ENCODE measurements around the gene ARL6.

The ARL6 gene

GRCh38 chr3:97721446-97721845 is 43.1 kb upstream of the ARL6 start:
- no peak overlapping the region for H3K9ac ChIP-seq (ENCODE audit: low read length)
- H3K9me3 ChIP-seq (ENCODE audit: insufficient read depth, low read length), result no peaks in the 10 kb centered on the region
- no peaks in the 10 kb centered on the region for H3K27me3 ChIP-seq (ENCODE audit: low read length)
- H3F3A ChIP-seq (ENCODE audit: insufficient read depth), result no peaks in the 10 kb centered on the region
- no peaks in the 10 kb centered on the region for H3K36me3 ChIP-seq (ENCODE audit: low read length)
- H3K4me3 ChIP-seq (ENCODE audit: insufficient read depth, low read length, poor library complexity, severe bottlenecking), result no peak overlapping the region
- no peaks in the 10 kb centered on the region for H3K79me2 ChIP-seq (ENCODE audit: insufficient read depth, low read length)
- H3K9me2 ChIP-seq (replicated peaks; ENCODE audit: insufficient read depth, low read length), result no peaks in the 10 kb centered on the region
- no peak overlapping the region for H3K4me2 ChIP-seq (ENCODE audit: low read depth, low read length, poor library complexity, severe bottlenecking)
- no peak overlapping the region for H2AFZ ChIP-seq (ENCODE audit: low read depth, low read length, severe bottlenecking)
- no peak for TF ChIP-seq EZH2phosphoT487 (conservative IDR thresholded peaks at IDR 0.05; ENCODE audit: low read length)
- TF ChIP-seq, protein P1, sequence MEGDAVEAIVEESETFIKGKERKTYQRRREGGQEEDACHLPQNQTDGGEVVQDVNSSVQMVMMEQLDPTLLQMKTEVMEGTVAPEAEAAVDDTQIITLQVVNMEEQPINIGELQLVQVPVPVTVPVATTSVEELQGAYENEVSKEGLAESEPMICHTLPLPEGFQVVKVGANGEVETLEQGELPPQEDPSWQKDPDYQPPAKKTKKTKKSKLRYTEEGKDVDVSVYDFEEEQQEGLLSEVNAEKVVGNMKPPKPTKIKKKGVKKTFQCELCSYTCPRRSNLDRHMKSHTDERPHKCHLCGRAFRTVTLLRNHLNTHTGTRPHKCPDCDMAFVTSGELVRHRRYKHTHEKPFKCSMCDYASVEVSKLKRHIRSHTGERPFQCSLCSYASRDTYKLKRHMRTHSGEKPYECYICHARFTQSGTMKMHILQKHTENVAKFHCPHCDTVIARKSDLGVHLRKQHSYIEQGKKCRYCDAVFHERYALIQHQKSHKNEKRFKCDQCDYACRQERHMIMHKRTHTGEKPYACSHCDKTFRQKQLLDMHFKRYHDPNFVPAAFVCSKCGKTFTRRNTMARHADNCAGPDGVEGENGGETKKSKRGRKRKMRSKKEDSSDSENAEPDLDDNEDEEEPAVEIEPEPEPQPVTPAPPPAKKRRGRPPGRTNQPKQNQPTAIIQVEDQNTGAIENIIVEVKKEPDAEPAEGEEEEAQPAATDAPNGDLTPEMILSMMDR (IDR thresholded peaks at IDR 0.05; ENCODE audit: insufficient read depth, low read length, poor library complexity, severe bottlenecking), result no peak
- H3K27ac ChIP-seq (ENCODE audit: low read depth, low read length), result no peak overlapping the region
- H4K20me1 ChIP-seq (ENCODE audit: low read depth, low read length), result no peaks in the 10 kb centered on the region

DNA sequence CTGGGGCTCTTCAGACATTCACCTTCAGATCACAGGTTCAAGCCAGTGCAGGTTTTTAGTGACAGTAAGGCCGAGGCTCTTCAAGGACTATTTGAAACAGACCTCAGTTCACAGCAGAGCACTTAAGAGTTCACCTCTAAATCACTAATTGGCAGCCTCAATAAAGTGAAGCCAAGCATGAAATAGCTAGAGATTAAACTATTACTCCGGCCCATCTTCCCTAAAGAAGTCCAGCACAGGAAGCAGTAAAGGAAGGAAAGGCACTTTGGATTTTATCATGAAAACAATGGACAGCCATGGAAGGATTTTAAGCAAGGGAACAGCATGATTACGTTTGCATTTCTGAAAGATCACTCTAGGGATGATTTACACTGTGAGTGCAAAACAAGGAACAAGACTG is 27.6 kb upstream of the ARL6 start:
- Histone ChIP-seq H3K27ac (ENCODE audit: low read depth, low read length) (no peak overlapping the region), H3K4me3 (ENCODE audit: insufficient read depth, low read length, poor library complexity, severe bottlenecking) (no peak overlapping the region), H3K9ac (ENCODE audit: low read length) (no peak overlapping the region), H3K9me2 (replicated peaks; ENCODE audit: insufficient read depth, low read length) (no peaks in the 10 kb centered on the region), H3K4me2 (ENCODE audit: low read depth, low read length, poor library complexity, severe bottlenecking) (no peak overlapping the region), H2AFZ (ENCODE audit: low read depth, low read length, severe bottlenecking) (no peak overlapping the region), H3F3A (ENCODE audit: insufficient read depth) (no peaks in the 10 kb centered on the region), H3K9me3 (ENCODE audit: insufficient read depth, low read length) (no peaks in the 10 kb centered on the region), H3K27me3 (ENCODE audit: low read length) (no peaks in the 10 kb centered on the region), H4K20me1 (ENCODE audit: low read depth, low read length) (no peaks in the 10 kb centered on the region), H3K36me3 (ENCODE audit: low read length) (no peaks in the 10 kb centered on the region), H3K79me2 (ENCODE audit: insufficient read depth, low read length) (no peaks in the 10 kb centered on the region)
- no peak for TF ChIP-seq EZH2phosphoT487 (conservative IDR thresholded peaks at IDR 0.05; ENCODE audit: low read length)
- TF ChIP-seq, protein P1 (IDR thresholded peaks at IDR 0.05; ENCODE audit: insufficient read depth, low read length, poor library complexity, severe bottlenecking), result no peak

DNA sequence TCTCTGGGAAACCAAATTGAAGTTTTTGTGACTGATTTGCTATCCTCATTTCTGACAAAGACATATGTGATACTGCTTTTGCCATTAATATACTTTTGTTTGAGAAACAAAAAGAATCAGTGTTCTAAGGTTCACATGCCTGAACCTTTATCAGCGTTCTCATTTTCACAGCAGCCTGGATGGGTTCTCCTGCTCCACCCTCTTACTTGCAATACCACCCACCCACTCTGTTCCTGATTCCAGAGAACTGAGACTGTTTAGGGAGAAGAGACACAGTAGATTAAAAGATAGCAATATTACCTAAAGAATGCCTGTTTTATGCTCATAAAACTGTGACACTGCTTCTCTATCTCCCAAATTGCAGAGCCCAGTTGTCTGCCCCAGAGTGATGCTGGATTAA is 25.8 kb upstream of the ARL6 start:
- no peaks in the 10 kb centered on the region for H3F3A ChIP-seq (ENCODE audit: insufficient read depth)
- H3K36me3 ChIP-seq (ENCODE audit: low read length), result no peaks in the 10 kb centered on the region
- no peak overlapping the region for H2AFZ ChIP-seq (ENCODE audit: low read depth, low read length, severe bottlenecking)
- no peaks in the 10 kb centered on the region for H3K79me2 ChIP-seq (ENCODE audit: insufficient read depth, low read length)
- no peaks in the 10 kb centered on the region for H4K20me1 ChIP-seq (ENCODE audit: low read depth, low read length)
- no peak overlapping the region for H3K4me3 ChIP-seq (ENCODE audit: insufficient read depth, low read length, poor library complexity, severe bottlenecking)
- H3K4me2 ChIP-seq (ENCODE audit: low read depth, low read length, poor library complexity, severe bottlenecking), result no peak overlapping the region
- TF ChIP-seq EZH2phosphoT487 (conservative IDR thresholded peaks at IDR 0.05; ENCODE audit: low read length), result no peak
- TF ChIP-seq, protein P1 (IDR thresholded peaks at IDR 0.05; ENCODE audit: insufficient read depth, low read length, poor library complexity, severe bottlenecking), result no peak
- H3K9me2 ChIP-seq (replicated peaks; ENCODE audit: insufficient read depth, low read length), result no peaks in the 10 kb centered on the region
- no peak overlapping the region for H3K9ac ChIP-seq (ENCODE audit: low read length)
- no peaks in the 10 kb centered on the region for H3K27me3 ChIP-seq (ENCODE audit: low read length)
- H3K27ac ChIP-seq (ENCODE audit: low read depth, low read length), result no peak overlapping the region
- no peaks in the 10 kb centered on the region for H3K9me3 ChIP-seq (ENCODE audit: insufficient read depth, low read length)

Data from SU-DHL-6 (cell line).